Kidney tubule cell (primary cell): Measurements from ENCODE around the gene DUOXA2.
"Not testable (repeated sequence)": the region's sequence is repeated elsewhere in the genome, so short reads cannot be mapped to it uniquely, and the experiment has no call there.

Experiments used
- DNase-seq: peaks from one replicate; pipeline ENCODE4 v3.0.0-alpha.2; 2018; ENCODE audit warnings: low spot score

The DUOXA2 gene

DNA sequence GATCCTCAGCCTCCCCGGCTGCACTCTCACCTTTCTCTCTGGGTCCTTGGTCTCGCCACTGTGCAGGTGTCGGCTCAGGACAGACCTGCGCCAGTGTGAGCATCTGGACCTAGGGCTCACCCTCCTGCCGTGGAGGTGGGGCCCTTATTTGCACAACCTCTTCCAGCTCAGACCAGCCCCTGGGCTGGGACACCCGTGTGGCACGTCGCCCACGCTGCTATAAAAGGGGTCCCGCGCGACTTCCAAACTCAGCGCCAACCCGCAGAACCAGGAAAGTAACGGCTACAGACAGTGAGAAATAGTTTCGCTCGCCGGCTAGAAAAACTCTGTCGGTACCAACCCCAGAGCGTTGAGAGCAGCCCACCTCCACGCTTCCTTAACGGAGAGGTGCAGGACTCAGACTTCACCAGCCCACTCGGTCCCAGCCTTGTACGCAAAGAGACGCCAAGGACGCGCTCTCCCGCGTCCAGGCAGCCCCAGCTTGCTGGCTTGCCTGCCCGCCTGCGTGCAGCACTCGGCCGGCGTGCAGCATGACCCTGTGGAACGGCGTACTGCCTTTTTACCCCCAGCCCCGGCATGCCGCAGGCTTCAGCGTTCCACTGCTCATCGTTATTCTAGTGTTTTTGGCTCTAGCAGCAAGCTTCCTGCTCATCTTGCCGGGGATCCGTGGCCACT is at the start of gene DUOXA2, which contains the start of gene DUOX2:
DUOXA2 (plus strand) TSS at position 251 of the 675 bp plus-strand sequence; CDS start at position 531, 280 bp downstream.
DUOX2 (minus strand) TSS at position 97 of the 675 bp plus-strand sequence. CDS start 761 bp downstream, outside the sequence.
- DNase-seq = no peak

DNA sequence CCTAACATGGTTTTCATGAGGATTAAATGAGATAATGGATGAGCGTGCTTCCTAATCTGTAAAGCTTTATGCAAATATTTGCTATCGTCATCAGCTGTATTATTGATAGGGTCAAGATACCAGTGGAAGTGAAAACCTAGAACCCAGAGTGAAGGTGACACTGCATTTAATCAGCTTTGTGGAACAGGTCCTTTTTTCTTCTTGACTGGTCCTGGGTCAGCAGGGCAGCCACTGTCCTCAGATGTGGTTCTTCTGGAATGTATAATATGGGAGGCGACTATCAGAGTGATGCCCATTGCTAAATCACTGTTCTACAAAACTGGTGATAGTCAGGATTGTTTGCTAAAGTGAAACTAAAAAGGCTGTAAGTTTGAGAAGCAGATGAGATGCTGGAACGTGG is 49.7 kb upstream of the DUOXA2 start:
- peak; percentile 81 for DNase-seq

DNA sequence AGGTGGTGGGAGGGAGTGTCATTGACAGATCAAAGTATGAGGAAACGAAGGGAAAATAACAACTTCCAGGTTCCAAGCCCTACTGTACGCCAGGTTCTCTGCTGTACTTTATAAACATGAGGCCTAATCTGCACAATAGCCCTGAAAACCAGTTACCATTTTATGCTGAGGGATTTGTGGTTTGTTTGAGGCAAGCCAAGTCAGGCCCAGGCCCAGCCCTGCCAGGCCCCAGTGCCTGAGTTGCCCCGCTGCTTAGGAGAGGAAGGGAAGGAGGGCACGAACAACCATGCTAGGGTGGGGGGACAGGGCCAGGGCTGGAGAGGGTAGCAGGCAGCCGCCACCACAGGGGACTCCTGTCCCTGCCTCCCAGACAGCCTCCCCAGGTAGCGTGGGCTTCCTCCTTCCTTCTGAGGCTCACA is 44.2 kb upstream of the DUOXA2 start:
- not testable (repeated sequence) for DNase-seq

DNA sequence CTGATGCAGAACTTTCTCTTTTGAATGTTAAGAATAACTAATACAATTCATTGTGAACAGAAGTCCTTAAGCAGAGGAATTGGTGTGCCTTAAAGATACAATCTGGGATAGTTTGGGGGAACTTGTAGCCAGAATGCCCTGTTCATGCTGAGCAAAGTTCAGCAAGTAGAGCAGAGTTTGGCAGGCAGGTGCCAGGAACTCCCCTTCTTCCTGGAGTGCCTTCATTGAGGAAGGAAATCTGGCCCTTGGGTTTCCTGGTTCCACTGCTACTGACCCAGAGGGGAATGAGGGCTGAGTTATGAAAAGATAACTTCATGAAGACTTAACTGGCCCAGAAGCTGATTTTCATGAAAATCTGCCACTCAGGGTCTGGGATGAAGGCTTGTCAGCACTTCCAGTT is 40.5 kb upstream of the DUOXA2 start:
- not testable (repeated sequence) for DNase-seq

DNA sequence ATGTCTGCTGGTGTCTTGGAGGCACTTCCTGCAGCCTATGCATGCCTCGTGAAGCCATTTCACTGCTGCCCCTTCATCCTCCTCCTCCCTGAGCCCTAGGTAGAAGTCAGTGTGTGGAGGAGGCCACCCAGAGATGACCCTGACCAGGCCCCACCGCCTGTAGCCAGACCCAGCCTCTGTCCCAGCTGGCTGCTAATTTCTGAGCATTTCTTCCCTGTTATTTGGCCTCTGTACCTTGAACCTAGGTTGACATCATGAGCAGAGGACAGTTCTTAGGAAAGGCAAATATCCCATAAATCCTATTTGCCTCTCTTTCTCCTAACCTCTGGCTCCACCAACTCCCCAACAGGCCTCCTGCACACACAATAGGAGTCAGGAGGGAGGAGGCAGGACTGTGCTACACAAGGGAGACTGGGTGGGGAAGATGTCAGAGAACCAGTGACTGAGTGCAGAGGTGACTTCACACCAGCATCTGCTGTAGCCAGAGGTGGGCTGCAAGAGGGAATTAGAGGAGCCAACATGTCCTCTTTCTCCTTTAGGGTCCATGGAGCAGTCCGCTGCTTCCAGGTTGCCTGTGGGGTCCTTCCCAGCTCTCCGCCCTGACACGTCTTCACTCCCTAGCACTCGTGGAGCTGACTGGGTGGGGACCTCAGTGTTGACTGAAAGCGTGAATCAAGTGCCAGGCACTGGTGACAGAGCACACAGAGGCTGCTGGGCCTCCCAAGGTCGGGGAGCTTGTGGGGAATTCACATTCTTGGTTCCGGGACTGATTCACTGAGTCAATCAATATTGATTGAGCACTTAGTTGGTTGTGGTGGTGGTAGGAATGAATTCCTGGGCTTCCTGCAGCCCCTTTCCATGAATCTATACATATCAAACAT is 38.4 kb upstream of the DUOXA2 start:
- not testable (repeated sequence) for DNase-seq

DNA sequence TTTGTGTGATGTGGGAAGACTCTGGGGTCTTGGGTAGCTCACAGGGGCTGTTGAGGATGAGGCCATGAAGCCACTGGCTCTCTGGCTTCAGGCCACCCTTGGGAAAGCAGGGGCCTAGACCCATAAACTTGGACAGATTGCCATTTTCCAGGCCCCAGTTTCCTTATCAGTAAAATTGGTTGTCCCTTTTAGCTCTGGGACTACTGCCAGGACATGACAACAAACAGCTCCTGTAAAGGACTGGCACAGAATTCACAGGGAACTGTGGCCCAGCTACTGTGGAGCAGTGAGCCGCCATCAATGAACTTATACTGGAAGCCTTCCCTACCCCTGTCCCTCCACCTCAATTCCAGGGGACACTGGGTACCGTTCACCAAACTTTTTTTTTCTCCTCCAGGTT is 36.7 kb upstream of the DUOXA2 start:
- not testable (repeated sequence) for DNase-seq

DNA sequence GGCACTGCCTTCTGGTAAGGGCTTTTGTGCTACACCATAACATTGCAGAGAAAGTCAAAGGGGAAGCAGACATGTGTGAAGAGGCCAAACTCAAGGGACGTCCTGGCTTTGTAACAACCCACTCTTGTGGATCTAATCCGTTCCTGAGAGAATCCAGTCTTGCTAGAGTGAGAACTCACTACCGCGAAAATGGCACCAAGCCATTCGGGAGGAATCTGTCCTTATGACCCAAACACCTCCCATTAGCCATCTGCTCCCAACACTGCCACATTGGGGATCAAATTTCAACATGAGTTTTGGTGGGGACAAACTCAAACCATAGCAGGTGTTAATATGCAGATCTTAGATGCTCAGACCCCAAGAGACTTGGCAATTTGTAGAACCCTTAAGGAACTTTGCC is 34.9 kb upstream of the DUOXA2 start:
- not testable (repeated sequence) for DNase-seq

DNA sequence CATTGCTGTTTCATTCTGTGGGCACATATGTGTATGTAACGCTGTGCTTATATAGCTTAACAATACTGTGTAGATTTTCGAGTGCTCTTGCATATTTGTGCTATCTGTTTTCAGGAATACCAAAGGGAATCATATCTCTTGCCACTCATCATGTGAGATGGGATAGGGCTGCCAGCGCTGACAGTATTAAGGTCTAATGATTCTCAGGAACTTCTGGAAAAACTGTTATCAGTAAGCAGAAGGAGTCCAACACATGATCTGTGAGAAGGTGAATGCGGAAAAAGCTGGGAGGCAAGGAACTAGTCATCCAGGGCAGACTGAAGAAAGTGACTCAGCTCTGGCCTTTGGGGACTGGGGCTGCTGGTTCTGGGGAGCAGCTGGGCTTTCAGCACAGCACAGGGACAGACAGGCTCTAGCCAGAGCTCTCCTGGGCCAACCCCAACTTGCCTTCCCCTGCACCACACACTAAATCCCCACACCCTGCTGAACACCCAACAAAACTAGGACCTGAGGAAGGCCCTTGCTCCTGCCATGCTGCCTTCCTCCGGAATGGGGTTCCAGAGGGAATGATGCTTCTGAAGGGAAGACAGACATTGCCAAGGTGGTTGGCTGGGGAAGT is 34.4 kb upstream of the DUOXA2 start:
- not testable (repeated sequence) for DNase-seq

DNA sequence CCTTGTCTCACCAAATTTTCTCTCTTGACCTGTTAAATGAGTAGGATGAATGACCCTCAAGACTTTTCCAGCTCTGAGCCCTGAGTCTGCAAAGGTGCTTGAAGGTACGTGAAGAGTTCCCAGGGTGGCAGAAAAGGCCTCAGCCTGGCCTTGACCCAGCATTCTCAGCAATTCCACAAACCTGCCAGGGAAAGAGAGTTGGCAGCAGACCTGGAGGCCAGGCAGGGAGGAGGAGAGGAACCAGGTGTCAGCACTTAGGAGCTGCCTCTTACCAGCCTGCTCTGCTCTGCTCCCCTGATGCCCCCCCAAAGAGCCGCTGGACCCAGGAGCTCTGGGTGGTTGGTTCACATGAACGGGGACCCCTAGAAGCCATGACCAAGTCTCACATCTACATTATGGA is 33.5 kb upstream of the DUOXA2 start:
- not testable (repeated sequence) for DNase-seq

DNA sequence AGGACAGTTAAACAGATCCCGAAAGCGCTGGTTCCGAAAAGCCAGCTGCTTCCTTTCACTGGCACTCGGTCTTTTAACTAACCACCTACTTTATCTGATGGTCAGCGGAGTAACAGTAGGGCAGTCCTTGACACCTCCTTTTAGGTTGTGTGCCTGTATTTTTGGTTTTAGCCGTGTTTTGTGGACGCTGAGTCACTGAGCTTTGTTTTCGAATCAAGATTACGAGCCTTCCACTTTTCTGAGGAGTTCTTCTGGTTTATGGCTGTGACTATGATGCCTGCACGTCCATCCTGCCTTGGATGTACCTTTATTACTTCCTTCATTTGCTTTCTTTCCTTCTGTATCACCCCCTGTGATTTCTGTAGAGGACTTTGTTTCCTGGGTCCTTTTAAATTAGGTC is 31.7 kb upstream of the DUOXA2 start:
- not testable (repeated sequence) for DNase-seq

DNA sequence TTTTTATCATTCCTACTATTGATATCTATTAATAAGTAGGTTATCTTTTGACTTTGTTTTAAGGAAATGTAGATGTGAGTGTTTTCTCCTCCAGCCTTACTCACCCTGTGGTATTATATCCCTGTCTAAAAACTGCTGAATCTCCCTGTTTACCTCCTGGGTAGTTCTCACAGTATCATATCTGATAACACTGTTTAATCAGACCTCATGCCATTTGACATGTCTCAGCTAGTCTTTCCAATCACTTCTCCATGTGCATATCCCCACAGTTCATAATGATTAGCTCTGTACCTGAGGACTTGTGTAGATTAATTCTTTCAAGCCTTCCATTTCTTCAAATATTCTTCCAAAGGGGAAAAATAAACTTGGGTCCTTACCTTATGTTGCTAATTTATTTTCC is 30.9 kb upstream of the DUOXA2 start:
- no peak for DNase-seq

DNA sequence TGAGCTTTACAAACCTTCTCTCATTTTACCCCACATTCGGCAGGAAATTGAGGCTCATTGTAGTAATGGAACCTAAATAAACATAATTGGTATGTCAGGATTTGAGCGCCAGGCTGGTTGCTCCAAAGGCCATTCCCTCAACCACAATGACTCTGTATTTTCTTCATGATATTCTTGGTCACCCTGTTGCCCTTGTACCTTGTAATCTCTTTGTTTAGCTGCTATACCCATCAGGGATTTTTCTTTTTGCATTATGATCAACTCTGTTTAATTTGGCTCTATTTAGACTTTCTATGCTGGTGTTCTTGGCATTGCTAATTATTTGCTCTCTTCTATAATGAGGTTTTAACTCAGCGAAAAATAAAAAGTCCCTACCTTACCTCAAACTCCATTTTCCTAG is 30.0 kb upstream of the DUOXA2 start:
- DNase-seq = no peak

DNA sequence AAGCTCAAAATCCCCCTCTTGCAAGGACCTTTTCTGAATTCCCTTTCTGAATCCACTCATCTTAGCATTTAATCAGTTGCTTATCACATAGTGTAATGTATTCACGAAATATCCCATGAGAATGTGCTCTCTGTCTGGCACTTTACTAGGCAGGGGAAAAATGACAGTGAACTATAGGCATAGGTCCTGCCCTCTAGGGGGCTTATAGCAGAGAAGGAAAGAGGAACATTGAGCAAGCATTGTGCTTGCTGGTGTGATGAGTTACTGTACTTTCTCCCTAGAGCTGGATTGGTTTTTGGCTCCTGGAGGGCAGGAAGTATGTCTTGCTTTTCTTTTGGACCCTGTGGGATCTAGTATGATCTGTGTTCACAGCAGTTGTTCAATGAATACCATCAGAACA is 26.6 kb upstream of the DUOXA2 start:
- DNase-seq = no peak

DNA sequence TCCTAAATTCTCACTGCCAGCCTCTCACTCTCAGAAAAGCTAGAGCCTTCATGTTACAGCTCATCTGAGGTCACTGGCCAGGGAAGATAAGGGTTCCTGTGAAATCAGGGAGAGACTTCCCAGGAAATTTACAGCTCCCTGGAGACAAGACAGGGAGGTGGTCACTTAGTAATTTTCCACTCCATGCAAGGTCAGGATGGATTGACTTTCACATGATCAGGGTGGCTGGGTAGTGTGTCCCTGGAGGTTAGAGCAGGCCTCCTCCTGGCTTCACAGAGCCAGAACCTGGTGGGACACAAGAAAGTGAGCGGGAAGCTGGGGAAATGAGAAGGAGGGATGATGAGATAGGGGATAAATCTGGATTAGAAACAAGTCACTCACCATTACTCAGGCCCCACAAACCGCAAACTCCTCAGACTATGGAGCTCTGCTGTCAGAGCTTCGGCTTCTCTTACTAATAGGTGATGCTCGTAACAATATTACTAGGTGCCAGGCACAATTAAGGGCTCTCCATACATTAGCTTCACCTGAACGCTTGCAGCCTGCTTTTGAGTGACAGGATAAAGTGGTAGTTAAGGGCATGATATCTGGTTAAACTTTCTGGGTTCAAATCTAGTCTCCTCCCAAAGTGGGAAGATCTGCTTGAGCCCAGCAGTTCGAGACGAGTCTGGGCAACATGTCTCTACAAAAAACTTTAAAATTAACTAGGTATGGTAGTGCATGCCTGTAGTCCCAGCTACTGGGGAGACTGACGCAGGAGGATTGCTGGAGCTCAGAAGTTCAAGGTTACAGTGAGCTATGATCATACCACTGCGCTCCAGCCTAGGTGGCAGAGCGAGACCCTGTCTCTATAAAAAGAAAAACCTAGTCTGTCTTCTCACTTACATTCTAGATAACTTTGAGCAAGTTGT is 25.1 kb upstream of the DUOXA2 start:
- DNase-seq = no peak

DNA sequence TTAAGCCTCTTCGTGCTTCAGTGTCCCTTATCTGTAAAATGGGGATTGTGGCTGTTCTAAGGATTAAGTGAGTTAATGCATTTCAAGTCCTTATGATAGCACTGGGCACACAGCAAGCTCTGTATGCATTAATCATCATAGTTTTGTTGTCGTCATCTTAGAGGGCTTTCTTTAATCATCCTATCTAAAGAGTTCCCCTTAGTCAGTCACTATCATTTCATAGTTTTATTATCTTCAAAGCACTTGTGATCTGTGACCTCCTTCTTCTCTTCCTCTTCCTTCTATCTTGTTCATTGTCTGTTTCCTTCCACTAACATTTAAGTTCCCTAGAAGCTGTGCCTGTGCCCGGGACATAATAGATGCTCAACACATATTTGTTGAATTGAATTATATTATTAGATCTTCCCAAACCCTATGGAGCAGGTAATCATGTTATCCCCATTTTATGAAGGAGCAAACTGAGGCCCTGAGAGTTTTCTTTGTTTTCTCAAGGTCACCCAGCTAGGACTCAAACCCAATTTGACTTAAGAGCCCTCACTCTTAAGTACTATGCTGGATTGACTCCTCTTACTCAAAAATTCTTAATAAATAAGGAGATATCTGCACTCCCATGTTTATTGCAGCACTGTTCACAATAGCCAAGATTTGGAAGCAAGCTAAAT is 24.3 kb upstream of the DUOXA2 start:
- DNase-seq = no peak

DNA sequence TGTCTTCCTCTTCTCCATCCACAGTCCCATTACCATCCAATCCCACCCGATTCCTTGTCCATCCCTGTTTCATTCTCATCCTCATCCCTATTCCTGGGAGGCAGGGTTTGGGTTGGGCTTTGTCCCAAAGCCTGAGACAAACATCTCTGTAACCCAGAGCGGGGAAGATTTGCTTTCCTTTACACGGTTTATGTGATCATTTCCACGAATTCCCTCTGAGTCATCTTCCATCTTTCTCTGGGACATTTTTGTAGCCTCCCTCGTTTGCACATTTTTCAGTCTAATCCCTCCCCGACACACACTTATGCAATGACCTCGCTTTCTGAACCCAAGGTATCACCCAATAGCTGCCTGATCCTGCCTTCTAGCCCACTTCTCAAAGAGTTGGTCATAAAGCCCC is 23.0 kb upstream of the DUOXA2 start:
- no peak for DNase-seq

DNA sequence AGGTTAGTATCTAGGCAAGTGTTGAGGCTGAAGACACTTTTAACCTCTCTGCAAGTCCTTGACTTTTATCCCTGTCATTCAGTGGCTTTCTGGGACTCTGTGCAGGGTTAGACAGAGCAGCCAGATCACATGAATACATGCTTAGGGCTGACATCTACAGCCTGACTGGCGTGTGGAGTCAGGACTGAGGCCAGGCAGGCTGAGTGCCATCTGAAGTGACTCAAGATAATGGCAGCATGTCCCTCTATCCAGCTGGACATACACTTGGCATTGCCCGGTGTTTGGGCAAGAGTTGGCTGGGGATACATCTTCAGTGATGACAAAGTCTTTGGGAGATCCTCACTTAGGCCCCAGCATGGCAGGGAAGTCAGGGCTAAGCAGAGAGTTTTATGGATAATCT is 22.6 kb upstream of the DUOXA2 start:
- no peak for DNase-seq

DNA sequence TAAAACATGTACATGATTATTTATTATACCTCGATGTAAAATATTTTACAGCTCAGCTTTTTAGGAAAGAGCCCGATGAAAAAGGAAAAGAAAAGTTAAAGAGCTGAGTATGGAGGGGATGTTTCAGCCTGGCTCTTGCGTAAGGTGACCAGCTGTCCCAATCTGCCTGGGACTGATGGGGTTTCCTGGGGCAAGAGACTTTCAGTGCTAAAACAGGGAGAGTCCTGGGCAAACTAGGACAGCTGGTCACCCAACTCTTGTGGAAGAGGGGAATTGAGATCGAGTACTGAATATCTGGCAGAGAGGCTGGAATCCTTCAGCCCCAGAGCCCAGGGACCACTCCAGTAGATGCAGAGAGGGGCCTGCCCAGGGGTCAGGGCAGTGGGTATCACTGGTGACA is 21.1 kb upstream of the DUOXA2 start:
- no peak for DNase-seq

DNA sequence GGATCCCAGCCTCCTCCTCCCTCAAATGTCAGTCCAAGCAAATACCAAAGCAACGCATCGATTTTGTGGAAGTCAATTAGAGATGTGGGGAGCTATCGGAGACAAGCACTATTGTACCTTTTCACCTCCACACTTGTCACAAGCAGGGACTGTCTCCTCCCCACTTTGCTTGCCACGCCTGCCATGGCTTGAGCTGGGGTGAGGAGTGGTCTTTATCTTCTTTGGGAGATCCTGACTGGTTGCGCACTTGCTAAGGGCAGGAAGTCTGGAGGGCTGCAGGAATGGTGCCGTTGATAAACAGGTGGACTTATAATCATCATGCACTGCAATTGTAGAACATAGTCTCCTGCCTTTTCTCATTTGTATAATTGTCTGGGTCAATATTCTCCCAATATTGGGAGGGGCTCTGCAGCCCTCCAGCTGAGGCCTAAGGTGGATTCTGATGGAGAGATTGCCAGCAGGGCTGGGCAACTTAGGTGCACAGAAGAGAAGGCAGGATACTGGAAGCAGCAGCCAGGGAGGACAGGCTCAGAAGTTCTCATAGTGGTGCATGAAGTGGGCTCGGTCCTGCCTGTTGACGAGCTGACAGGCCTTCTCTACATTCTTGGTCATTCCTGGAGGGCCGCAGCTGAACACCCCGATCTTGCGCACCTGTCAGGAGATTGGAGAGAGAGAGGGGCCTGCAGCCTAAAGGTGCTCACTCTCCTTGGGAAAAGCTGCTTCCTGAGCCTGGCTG is 20.3 kb upstream of the DUOXA2 start:
- DNase-seq = no peak

DNA sequence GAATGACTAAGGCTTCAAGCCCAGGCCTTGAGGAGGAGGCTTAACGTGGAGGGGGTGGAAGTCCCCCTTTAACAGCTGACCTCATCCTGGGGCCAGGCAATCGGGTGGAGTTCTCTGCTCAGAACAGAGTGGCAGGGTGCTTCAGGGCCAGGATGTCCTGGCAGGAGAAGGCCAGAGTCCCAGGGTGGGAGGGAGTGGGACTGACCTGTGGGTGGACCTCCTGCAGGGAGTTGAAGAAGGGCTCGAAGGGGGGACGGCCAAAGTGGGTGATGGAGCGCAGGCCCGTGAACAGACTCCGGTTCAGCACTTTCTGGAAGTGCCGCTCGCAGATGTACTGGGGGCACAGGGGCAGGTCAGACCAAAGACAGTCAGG is 19.8 kb upstream of the DUOXA2 start:
- peak; percentile 36 for DNase-seq
